GM23338 (cell line): ENCODE data around the gene TMEM94. TPM values are rescaled to one million over a fixed set of nuclear protein-coding genes. Genes with fewer than 3 reads are reported as not detected.

ENCODE experiments used
- ATAC-seq: fragments of 200-7000 bp; cut with Tn5 transposase; 3 replicates; pipeline ENCODE4 v1.9.1; 2020
- DNase-seq: peaks from one replicate; pipeline ENCODE4 v3.0.0-alpha.2; 2015; ENCODE audit warnings: low spot score
- H2AFZ ChIP-seq: fragments of 200-600 bp; sonication (generic); 2 replicates; pipeline ENCODE4 v1.8.0; 2016; ENCODE audit warnings: antibody characterized with exemption, mild to moderate bottlenecking, moderate library complexity
- H3F3A ChIP-seq: fragments of 200-600 bp; sonication (generic); replicated peaks from 2 replicates; pipeline ENCODE4 v1.8.0; 2017; ENCODE audit warnings: antibody characterized with exemption, mixed run types, low read depth
- H3K27ac ChIP-seq: fragments of 200-600 bp; sonication (generic); 2 replicates; pipeline ENCODE4 v1.6.1; 2016; ENCODE audit warnings: low read depth
- H3K27me3 ChIP-seq: fragments of 200-600 bp; sonication (generic); 2 replicates; pipeline ENCODE4 v1.8.0; 2016; ENCODE audit warnings: mild to moderate bottlenecking, mixed run types, moderate library complexity; ENCODE audit not compliant: insufficient read depth
- H3K36me3 ChIP-seq: fragments of 200-600 bp; sonication (generic); 2 replicates; pipeline ENCODE4 v1.8.0; 2016; ENCODE audit warnings: mild to moderate bottlenecking; ENCODE audit not compliant: insufficient read depth
- H3K4me1 ChIP-seq: fragments of 200-600 bp; sonication (generic); 2 replicates; pipeline ENCODE4 v1.8.0; 2016; ENCODE audit warnings: mild to moderate bottlenecking, moderate library complexity; ENCODE audit not compliant: insufficient read depth
- H3K4me2 ChIP-seq: fragments of 200-600 bp; sonication (generic); 2 replicates; pipeline ENCODE4 v1.7.1; 2017; ENCODE audit warnings: mixed run types
- H3K4me3 ChIP-seq: fragments of 200-600 bp; sonication (generic); 2 replicates; pipeline ENCODE4 v1.6.1; 2016; ENCODE audit warnings: mixed run types
- H3K79me2 ChIP-seq: fragments of 200-600 bp; sonication (generic); replicated peaks from 2 replicates; pipeline ENCODE4 v1.8.0; 2017; ENCODE audit warnings: mild to moderate bottlenecking; ENCODE audit not compliant: insufficient read depth
- H3K9me2 ChIP-seq: fragments of 200-600 bp; sonication (generic); 2 replicates; pipeline ENCODE4 v1.8.0; 2017; ENCODE audit not compliant: insufficient read depth
- H4K20me1 ChIP-seq: fragments of 200-600 bp; sonication (generic); replicated peaks from 2 replicates; pipeline ENCODE4 v1.8.0; 2017; ENCODE audit warnings: mild to moderate bottlenecking; ENCODE audit not compliant: insufficient read depth
- H3K27ac Mint-ChIP-seq: 2 replicates; pipeline ENCODE4 v1.8.0; 2020; ENCODE audit warnings: inconsistent platforms, mild to moderate bottlenecking, moderate library complexity, mixed read lengths
- H3K27me3 Mint-ChIP-seq: 3 replicates; pipeline ENCODE4 v1.8.0; 2022; ENCODE audit warnings: low read depth, mild to moderate bottlenecking, moderate library complexity, mixed read lengths, inconsistent platforms; ENCODE audit not compliant: insufficient read depth, poor library complexity
- H3K36me3 Mint-ChIP-seq: 3 replicates; pipeline ENCODE4 v1.8.0; 2021; ENCODE audit warnings: low read depth, mild to moderate bottlenecking, inconsistent platforms, moderate library complexity, mixed read lengths
- H3K4me1 Mint-ChIP-seq: 3 replicates; pipeline ENCODE4 v1.8.0; 2020; ENCODE audit warnings: mild to moderate bottlenecking, inconsistent platforms, mixed read lengths
- H3K4me3 Mint-ChIP-seq: 3 replicates; pipeline ENCODE4 v1.8.0; 2021; ENCODE audit warnings: moderate library complexity, mild to moderate bottlenecking, inconsistent platforms, mixed read lengths
- H3K9me3 Mint-ChIP-seq: 3 replicates; pipeline ENCODE4 v1.8.0; 2020; ENCODE audit warnings: moderate library complexity, mild to moderate bottlenecking, inconsistent platforms, mixed read lengths
- EZH2 ChIP-seq: fragments of 200-600 bp; sonication (generic); IDR thresholded peaks from one replicate; pipeline ENCODE4 v1.8.0; 2017; ENCODE audit warnings: antibody characterized with exemption, mild to moderate bottlenecking, low read depth; ENCODE audit not compliant: unreplicated experiment
- EZH2phosphoT487 ChIP-seq: fragments of 200-600 bp; sonication (generic); IDR thresholded peaks from one replicate; pipeline ENCODE4 v1.8.1; 2018; ENCODE audit warnings: antibody characterized with exemption; ENCODE audit not compliant: unreplicated experiment
- NANOG ChIP-seq: IDR thresholded peaks from 2 replicates; pipeline ENCODE4 v1.6.1; 2016; ENCODE audit warnings: antibody characterized with exemption, borderline replicate concordance
- STAT1 ChIP-seq: IDR thresholded peaks from one replicate; pipeline ENCODE4 v1.6.1; 2016; ENCODE audit warnings: antibody characterized with exemption; ENCODE audit not compliant: unreplicated experiment
- ZNF114 ChIP-seq: fragments of 250-450 bp; sonication (Bioruptor Pico); IDR thresholded peaks from 2 replicates; pipeline ENCODE4 v1.5.0; 2020; ENCODE audit warnings: mild to moderate bottlenecking, moderate library complexity
- ZNF331 ChIP-seq: fragments of 250-450 bp; sonication (Bioruptor Pico); IDR thresholded peaks from 2 replicates; pipeline ENCODE4 v1.5.0; 2020; ENCODE audit warnings: low read depth, mild to moderate bottlenecking, moderate library complexity
- polyA plus RNA-seq: library from polyadenylated mRNA; unstranded; fragments of >200 nt; fragmentation: Nextera tagmentation; extraction: Ambion mirVana; gene quantifications from 2 replicates; pipeline ENCODE4 v1.2.1, GENCODE V29; 2016
- total RNA-seq: library from RNA; depleted of rRNA; stranded (reverse); fragments of >200 nt; shearing (Covaris generic); gene quantifications from 2 replicates; pipeline ENCODE4 v1.2.3, GENCODE V29; 2014
- TF ChIP-seq, protein P1 (sequence below): fragments of 250-450 bp; sonication (Bioruptor Pico); IDR thresholded peaks from 2 replicates; pipeline ENCODE4 v1.5.0; 2020; ENCODE audit warnings: mild to moderate bottlenecking, moderate library complexity
- TF ChIP-seq, protein P2 (sequence below), 2 experiments: fragments of 200-600 bp in 1 of 2; sonication (generic) in 1 of 2; conservative IDR thresholded peaks; 2 replicates each; pipeline versions ENCODE4 v1.5.1 to v1.6.1; 2016 to 2017; ENCODE audit warnings: antibody characterized with exemption in 2 of 2, low read depth in 2 of 2, mild to moderate bottlenecking in 2 of 2, moderate library complexity in 1 of 2
- TF ChIP-seq, protein P3 (sequence below): IDR thresholded peaks from 2 replicates; pipeline ENCODE4 v1.6.1; 2016; ENCODE audit warnings: antibody characterized with exemption

Gene TMEM94
- total and polyA plus RNA-seq, 2 experiments from 2014 or later: 24.0 to 66.0 TPM

DNA sequence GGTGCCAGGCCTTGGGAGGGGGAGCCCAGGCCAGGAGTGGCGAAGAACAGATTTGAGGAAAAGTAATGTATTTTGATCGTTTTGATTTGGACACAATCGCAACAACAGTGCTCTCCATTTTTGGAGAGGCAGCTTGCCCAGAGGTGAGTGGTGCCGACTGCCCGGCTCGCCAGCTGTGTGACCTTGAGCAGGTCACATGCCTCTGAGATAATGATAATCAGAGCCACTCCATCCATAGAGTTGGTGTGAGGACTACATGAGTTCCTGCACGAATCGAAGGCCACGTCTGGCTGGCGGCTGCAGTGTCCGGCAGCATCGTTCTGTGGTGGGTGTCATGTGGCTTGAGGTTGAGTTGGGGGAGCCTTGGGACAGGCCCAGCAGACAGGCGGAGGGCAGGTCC, 89.7 kb downstream of the TMEM94 start:
- no peaks in the 10 kb centered on the region for H3K79me2 ChIP-seq
- H3K4me3 Mint-ChIP-seq: no peak overlapping the region
- H3K27me3 Mint-ChIP-seq: peaks cover 11% of the 10 kb centered on the region
- no peak overlapping the region for H2AFZ ChIP-seq
- TF ChIP-seq EZH2 (no peak), ZNF114 (CRISPR knock-in tag) (no peak), ZNF331 (CRISPR knock-in tag) (no peak), NANOG (no peak), EZH2phosphoT487 (no peak), STAT1 (no peak)
- TF ChIP-seq, protein P1, sequence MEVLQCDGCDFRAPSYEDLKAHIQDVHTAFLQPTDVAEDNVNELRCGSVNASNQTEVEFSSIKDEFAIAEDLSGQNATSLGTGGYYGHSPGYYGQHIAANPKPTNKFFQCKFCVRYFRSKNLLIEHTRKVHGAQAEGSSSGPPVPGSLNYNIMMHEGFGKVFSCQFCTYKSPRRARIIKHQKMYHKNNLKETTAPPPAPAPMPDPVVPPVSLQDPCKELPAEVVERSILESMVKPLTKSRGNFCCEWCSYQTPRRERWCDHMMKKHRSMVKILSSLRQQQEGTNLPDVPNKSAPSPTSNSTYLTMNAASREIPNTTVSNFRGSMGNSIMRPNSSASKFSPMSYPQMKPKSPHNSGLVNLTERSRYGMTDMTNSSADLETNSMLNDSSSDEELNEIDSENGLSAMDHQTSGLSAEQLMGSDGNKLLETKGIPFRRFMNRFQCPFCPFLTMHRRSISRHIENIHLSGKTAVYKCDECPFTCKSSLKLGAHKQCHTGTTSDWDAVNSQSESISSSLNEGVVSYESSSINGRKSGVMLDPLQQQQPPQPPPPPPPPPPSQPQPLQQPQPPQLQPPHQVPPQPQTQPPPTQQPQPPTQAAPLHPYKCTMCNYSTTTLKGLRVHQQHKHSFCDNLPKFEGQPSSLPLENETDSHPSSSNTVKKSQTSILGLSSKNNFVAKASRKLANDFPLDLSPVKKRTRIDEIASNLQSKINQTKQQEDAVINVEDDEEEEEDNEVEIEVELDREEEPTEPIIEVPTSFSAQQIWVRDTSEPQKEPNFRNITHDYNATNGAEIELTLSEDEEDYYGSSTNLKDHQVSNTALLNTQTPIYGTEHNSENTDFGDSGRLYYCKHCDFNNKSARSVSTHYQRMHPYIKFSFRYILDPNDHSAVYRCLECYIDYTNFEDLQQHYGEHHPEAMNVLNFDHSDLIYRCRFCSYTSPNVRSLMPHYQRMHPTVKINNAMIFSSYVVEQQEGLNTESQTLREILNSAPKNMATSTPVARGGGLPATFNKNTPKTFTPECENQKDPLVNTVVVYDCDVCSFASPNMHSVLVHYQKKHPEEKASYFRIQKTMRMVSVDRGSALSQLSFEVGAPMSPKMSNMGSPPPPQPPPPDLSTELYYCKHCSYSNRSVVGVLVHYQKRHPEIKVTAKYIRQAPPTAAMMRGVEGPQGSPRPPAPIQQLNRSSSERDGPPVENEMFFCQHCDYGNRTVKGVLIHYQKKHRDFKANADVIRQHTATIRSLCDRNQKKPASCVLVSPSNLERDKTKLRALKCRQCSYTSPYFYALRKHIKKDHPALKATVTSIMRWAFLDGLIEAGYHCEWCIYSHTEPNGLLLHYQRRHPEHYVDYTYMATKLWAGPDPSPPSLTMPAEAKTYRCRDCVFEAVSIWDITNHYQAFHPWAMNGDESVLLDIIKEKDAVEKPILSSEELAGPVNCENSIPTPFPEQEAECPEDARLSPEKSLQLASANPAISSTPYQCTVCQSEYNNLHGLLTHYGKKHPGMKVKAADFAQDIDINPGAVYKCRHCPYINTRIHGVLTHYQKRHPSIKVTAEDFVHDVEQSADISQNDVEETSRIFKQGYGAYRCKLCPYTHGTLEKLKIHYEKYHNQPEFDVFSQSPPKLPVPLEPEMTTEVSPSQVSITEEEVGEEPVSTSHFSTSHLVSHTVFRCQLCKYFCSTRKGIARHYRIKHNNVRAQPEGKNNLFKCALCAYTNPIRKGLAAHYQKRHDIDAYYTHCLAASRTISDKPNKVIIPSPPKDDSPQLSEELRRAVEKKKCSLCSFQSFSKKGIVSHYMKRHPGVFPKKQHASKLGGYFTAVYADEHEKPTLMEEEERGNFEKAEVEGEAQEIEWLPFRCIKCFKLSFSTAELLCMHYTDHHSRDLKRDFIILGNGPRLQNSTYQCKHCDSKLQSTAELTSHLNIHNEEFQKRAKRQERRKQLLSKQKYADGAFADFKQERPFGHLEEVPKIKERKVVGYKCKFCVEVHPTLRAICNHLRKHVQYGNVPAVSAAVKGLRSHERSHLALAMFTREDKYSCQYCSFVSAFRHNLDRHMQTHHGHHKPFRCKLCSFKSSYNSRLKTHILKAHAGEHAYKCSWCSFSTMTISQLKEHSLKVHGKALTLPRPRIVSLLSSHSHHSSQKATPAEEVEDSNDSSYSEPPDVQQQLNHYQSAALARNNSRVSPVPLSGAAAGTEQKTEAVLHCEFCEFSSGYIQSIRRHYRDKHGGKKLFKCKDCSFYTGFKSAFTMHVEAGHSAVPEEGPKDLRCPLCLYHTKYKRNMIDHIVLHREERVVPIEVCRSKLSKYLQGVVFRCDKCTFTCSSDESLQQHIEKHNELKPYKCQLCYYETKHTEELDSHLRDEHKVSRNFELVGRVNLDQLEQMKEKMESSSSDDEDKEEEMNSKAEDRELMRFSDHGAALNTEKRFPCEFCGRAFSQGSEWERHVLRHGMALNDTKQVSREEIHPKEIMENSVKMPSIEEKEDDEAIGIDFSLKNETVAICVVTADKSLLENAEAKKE: no peak
- TF ChIP-seq, protein P2, sequence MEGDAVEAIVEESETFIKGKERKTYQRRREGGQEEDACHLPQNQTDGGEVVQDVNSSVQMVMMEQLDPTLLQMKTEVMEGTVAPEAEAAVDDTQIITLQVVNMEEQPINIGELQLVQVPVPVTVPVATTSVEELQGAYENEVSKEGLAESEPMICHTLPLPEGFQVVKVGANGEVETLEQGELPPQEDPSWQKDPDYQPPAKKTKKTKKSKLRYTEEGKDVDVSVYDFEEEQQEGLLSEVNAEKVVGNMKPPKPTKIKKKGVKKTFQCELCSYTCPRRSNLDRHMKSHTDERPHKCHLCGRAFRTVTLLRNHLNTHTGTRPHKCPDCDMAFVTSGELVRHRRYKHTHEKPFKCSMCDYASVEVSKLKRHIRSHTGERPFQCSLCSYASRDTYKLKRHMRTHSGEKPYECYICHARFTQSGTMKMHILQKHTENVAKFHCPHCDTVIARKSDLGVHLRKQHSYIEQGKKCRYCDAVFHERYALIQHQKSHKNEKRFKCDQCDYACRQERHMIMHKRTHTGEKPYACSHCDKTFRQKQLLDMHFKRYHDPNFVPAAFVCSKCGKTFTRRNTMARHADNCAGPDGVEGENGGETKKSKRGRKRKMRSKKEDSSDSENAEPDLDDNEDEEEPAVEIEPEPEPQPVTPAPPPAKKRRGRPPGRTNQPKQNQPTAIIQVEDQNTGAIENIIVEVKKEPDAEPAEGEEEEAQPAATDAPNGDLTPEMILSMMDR (conservative IDR thresholded peaks at IDR 0.05; ENCODE audit: low read depth in 2 of 2): no peak
- TF ChIP-seq, protein P3, sequence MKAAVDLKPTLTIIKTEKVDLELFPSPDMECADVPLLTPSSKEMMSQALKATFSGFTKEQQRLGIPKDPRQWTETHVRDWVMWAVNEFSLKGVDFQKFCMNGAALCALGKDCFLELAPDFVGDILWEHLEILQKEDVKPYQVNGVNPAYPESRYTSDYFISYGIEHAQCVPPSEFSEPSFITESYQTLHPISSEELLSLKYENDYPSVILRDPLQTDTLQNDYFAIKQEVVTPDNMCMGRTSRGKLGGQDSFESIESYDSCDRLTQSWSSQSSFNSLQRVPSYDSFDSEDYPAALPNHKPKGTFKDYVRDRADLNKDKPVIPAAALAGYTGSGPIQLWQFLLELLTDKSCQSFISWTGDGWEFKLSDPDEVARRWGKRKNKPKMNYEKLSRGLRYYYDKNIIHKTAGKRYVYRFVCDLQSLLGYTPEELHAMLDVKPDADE: no peak
- H3K4me1 Mint-ChIP-seq: peaks cover 37% of the 10 kb centered on the region
- peaks cover 7% of the 10 kb centered on the region; the same call in 1 of the 2 replicates for H3K4me1 ChIP-seq
- no peak overlapping the region for H3K4me2 ChIP-seq
- DNase-seq (no peak), ATAC-seq (no peak)
- H3F3A ChIP-seq: 0 out of 2 replicates have a peak, but pooled peaks cover 7% of the 10 kb centered on the region
- no peaks in the 10 kb centered on the region for H3K9me3 Mint-ChIP-seq
- H3K27ac ChIP-seq: no peak overlapping the region
- no peaks in the 10 kb centered on the region for H3K27me3 ChIP-seq
- no peaks in the 10 kb centered on the region for H3K36me3 Mint-ChIP-seq
- H4K20me1 ChIP-seq: peaks cover 6% of the 10 kb centered on the region; the same call in 1 of the 2 replicates
- no peaks in the 10 kb centered on the region for H3K9me2 ChIP-seq
- H3K27ac Mint-ChIP-seq: no peak overlapping the region
- H3K4me3 ChIP-seq: no peak overlapping the region
- H3K36me3 ChIP-seq: no peaks in the 10 kb centered on the region
